ENCODE measurements around the gene LRFN5.

The LRFN5 gene

GRCh38 chr14:41773536-41774279 is 167.0 kb downstream of the LRFN5 start:
- no peak for DNase-seq

DNA sequence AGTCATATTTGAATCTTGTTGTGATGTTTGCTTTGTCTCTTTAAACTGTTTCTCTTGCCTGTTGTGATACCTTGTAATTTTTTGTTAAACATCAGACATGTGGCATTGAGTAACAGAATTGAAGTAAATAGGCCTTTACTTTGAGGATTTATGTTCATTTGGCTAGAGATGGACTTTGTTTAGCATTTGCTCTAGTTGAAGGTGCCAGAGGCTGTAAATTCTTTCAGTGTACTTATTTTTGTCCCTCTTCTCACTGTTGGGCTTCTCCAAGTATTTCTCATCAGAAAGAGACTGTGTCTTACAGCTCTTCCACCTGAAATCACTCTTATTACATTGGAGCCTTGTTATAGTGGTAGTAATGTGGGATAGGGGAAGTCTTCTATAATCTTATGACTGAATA is 175.8 kb downstream of the LRFN5 start:
- DNase-seq, result no peak

- DNase-seq, result no peak
These were observed 176.7 kb downstream of the LRFN5 start for GRCh38 chr14:41783403-41783802.

DNA sequence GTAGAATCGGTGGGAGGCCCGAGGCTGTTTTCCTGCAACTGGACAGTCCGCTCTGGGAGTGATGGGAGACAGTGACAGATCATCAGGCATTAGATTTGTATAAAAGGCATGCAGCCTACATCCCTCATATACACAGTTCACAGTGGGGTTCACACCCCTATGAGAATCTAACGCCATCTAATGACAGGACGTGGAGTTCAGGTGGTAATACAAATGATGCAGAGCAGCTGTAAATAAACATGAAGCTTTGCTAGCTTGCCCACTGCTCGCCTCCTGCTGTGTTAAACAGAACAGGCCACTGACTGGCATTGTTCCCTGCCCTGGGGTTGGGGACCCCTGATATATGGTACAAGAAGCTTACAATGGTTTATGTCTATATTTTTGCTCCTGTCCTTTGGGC is 179.0 kb downstream of the LRFN5 start:
- no peak for DNase-seq

DNA sequence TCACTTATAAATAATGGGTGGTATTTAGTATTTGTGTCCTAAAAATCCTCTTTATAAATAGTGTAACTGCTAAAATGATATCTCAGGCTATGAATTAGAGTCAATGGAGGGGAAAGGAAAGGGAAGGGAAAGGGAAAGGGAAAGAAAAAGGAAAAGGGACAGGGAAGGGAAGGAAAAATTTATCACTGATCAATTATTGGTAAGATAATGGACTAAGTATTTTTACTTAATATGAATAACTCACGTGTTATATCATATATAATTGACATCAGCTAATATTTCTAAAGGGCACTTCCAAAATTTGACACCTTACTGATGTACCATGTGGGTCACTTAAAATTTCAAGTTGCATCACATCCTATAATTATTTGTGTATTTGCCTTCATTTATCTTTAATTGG is 193.1 kb downstream of the LRFN5 start:
- no peak for DNase-seq

DNA sequence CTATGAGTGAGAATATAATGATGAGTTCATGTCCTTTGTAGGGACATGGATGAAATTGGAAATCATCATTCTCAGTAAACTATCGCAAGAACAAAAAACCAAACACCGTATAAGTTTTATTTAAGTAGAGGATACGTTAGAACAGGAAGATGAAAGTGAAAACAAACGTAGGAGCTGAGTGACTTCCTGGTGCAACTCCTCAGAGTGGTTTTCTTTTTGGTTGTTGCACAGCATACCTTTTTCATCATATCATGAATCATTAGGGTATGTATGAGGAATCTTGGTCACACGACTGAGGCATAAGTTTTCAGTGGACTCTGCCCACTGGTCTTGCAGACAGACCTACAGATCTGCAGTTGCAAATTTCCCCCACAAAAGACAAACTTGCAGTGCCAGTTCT is 199.0 kb downstream of the LRFN5 start:
- no peak for DNase-seq

DNA sequence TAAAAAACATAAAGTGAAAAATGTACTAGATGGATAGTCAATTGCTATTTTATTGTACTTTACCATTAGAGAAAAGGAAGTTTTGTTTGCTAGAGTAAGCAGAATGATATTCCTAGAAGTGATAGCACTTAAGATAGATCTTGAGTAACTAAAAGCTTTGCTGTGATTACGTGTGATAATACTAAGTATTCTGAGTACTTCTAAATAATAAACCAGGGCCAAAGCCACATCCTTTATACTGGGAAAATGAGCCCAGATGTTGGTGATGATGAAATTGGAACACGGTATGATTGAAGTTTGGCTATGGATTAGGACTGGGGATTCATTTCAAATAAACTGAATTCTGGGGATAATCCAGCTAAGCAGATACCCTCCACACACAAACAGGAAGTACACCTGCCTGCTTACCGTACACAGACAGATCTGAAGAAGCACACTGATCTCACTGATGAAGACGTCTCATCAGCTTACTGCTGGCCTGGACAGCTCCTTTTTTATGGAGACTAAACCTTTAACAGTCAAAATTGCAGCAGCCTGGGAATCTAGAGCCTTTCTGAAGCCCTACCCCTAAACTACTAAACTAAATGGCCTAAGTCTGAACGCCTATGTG is 199.8 kb downstream of the LRFN5 start:
- no peak for DNase-seq

DNA sequence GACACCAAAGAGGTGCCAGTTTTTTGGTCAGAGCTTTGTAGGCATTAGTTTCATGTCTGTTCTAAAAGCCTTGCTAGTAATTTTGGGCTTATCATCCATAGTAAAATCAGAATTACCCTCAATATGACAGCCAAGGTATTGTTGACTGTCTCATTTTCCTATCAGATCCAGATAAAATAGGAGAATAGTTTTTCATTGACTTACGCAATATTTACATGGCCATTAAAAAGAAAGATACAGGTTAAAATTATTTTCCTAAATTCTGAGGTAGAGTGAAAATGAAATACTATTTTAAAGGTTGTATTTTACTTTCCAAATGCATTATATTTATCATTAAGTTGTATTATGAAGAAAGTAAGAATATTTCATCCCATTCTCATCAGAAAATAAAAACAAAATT is 203.7 kb downstream of the LRFN5 start:
- no peak for DNase-seq

DNA sequence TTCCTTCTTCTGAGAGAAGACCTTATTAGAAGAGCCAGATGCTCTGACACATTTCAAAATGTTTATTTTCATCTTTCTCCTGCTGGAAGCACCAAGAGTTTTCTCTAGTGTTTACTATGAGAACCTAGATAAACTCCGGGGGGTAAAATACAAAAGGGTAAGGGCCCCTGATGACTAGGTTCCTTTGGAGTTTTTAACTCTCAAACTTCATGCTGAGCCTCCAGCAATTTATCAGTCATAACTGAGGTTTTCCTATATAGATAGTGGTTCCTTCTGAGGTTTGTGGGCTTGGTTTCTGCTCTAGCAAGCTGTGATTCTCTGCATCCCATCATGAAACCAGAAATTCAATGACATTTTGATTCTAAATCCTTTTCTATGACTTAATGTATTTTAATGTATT is 210.9 kb downstream of the LRFN5 start:
- no peak for DNase-seq

DNA sequence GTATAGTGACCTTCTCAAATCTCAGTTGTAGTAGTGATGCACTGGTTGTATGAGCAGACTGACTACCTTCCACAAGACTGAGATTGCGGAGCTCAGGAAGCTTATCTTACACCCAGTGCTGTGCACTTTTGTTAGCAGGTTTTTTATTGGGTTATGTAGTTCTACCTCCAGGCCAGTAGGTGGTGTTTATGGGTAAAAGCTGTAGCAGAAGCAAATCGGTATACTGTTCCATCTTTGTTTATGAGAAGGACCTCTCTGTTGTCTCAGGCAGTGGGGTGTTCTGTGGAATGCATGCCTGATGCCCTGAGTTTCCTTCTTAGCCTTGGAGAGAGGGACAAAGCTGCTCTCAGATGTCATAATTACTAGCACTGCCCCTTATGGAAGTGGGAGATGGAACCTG is 217.8 kb downstream of the LRFN5 start:
- DNase-seq, result no peak

GRCh38 chr14:41825622-41826021 is 218.9 kb downstream of the LRFN5 start:
- no peak for DNase-seq

DNA sequence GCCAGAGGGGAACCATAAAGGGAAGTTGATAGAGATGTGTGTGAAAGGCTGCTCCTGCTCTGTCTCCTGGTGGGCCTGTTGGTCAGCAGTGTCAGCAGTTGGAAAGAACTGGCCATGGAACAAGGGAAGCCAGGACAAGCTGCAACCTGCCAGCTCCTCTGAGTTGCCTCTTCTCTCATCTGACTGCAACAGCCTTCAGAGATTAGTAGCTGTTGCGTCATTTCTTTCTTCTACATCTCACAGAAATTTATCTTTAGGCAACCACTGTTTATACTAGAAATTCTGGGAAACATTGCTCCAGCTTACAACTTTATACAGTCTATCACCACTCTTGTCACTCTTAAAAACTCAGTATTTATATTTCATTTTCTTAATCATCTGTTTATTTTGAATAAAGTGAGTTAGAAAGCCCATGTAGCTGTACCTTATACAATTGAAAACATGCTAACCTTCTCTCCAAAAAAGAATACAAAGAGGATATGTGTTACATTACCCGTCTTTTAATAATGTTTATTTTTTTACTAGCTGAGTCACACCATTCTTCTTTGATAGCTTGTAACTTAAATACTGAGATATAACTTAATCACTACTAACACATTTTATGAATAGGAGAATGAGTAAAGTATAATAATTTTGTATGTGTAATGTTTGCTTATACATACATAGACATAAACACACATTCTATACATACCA is 224.2 kb downstream of the LRFN5 start:
- DNase-seq, result no peak

DNA sequence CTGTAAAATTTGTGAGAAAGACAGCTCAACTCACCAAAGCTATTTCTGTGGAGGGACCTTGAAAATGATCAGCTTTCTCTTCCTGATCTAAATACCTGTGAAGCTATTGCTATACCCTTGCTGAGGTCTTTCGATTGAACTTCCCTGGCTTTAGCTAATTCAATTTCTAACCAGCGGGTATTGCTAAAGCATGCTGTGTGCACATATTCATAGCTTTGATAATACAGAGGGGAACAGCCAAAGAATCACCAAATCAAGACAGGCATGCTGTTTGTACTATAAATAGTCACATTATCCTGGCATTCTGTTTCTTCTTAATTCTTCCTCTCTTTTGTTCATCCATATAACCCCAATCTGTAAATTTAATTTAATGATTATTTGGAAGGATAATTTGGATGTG is 233.0 kb downstream of the LRFN5 start:
- DNase-seq, result no peak

DNA sequence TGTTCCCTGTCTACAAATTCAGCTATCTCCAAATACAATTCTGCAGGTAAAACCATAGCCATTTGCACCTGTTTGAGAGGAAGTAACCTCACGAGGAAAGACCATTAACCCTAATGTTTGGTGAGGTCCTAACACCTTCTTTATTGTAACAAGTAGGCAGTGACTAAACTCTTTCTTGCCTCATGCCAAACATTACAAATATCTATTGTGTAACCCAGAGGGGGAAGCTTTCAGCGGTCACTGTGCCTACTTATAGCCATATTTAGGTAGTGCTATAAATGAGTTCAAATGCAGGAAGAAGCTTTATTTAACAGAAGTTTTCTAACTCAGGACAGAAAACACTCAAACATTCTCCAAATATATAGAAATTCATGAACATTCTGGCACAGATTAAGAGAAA is 252.7 kb downstream of the LRFN5 start:
- DNase-seq, result no peak

- DNase-seq, result no peak
These were observed 253.9 kb downstream of the LRFN5 start for GRCh38 chr14:41860586-41860985.

DNA sequence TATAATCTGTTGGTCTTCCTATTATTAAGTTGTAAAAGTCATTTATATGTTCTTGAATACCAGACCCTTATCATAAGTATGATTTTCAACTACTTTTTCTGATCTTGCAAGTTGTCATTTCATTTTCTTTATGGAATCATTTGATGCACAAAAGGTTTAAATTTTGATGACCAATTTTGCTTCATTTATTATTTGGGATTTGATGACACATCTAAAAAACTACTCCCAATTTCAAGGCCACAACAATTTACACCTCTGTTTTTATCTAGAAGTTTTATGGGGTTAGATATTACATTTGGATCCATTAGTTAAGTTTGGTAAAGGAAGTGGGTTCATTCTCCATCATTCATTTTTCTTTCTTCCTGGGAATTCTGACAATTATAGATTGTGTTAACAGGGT is 259.2 kb downstream of the LRFN5 start:
- DNase-seq, result no peak

GRCh38 chr14:41868396-41868795 is 261.7 kb downstream of the LRFN5 start:
- no peak for DNase-seq

DNA sequence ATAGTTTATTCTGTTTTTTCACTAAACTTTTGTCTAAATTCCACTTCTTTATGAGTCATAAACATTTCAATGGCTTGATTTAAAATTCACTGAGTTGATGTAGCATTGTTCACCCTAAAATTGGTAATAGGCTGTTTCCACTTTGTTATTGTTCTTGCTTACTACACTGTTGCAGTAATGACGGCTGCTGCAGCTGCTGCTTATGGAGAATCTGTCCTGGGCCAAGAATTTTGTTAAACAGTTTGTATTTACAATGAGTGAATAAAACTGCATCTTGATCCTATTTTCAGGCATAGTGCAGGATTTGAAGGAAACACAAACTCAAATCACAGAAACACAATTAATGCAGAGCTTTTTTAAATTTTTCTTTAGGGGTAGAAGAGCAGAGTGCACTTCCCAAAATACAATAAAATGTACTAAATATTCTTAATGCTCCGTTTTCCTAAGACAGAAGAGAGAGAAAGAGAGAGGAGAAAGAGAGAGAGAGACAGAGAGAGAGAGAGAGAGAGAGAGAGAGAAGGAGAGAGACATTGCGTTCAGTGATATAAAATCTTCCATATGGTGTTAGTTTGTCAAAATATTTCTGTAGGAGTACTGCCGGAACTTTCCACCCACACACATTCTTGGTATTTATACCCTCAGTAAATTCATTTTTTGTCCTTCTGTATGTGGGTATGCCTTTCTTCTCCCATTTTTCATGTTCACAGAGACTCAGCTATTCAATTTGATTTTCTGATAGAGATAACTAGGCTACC is 266.4 kb downstream of the LRFN5 start:
- no peak for DNase-seq

GRCh38 chr14:41873686-41874317 is 267.1 kb downstream of the LRFN5 start:
- no peak for DNase-seq

GRCh38 chr14:41875116-41875515 is 268.4 kb downstream of the LRFN5 start:
- no peak for DNase-seq

DNA sequence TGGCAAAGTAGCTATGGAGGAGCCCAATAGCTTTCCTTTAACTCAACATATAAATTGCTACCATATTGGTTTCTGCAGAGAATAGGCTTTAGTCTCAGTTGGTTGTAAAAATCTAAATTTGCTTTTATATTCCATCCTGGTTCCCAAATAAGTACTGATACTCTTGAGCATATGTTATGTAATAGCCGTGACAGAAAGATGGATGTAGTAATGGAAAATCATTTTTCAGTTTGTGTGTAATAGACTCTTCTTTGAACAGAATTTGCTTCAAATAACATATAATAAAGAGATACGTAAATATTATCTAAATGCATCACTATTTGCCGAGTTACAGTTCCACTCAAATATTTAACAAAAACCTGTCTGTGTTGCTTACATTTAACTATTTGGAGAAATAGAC is 271.6 kb downstream of the LRFN5 start:
- DNase-seq, result no peak

- DNase-seq, result no peak
These were observed 284.9 kb downstream of the LRFN5 start for GRCh38 chr14:41891624-41892023.

- peak; percentile 98 for DNase-seq
These were observed 292.7 kb downstream of the LRFN5 start for GRCh38 chr14:41899416-41899815.
